ENCODE results near the gene TRMT61A.

Gene TRMT61A

GRCh38 chr14:103555559-103556337, 26.8 kb downstream of the TRMT61A start:
- intact Hi-C loops (cut with DNase I): no loop called here

GRCh38 chr14:103556946-103557758, 28.2 kb downstream of the TRMT61A start:
- peak in 1 of 10 donors; percentile 37 for DNase-seq
- intact Hi-C loops (cut with DNase I): no loop called here

More at GRCh38 chr14:103555559-103556337, 26.8 kb downstream of the TRMT61A start:
- DNase-seq: peak in 3 of 10 donors; percentile 60 to 70 (median 67)

GRCh38 chr14:103558071-103558882, 29.3 kb downstream of the TRMT61A start:
- intact Hi-C loops (cut with DNase I): no loop called here
- peak in 2 of 10 donors; percentile 38 to 59 for DNase-seq

GRCh38 chr14:103559766-103560165, 30.8 kb downstream of the TRMT61A start:
- intact Hi-C loops (cut with DNase I): no loop called here
- no peak for DNase-seq

GRCh38 chr14:103560691-103561090, 31.7 kb downstream of the TRMT61A start:
- no peak for DNase-seq
- intact Hi-C loops (cut with DNase I): no loop called here

- intact Hi-C loops (cut with DNase I): no loop called here
- DNase-seq: peak in 1 of 10 donors; percentile 52
Observed at GRCh38 chr14:103561381-103562178, 32.6 kb downstream of the TRMT61A start.

GRCh38 chr14:103562179-103562428, 33.1 kb downstream of the TRMT61A start:
- intact Hi-C loops (cut with DNase I): no loop called here
- DNase-seq: peak in 1 of 10 donors; percentile 80

- intact Hi-C loops (cut with DNase I): no loop called here
- peak; percentile 73 to 98 (median 84) for DNase-seq
Observed at GRCh38 chr14:103562429-103563225, 33.6 kb downstream of the TRMT61A start, which contains the start of the genes BAG5 and COA8. TSS of gene BAG5 (minus strand) at chr14:103562657. CDS start at chr14:103561164, 1,493 bp downstream. TSS of gene COA8 (plus strand) at chr14:103562960. CDS start at chr14:103563002, 42 bp downstream.

- no peak for DNase-seq
- intact Hi-C loops (cut with DNase I): no loop called here
Observed at GRCh38 chr14:103563226-103563620, 34.2 kb downstream of the TRMT61A start.

- intact Hi-C loops (cut with DNase I): no loop called here
- DNase-seq: no peak
Observed at GRCh38 chr14:103563844-103564505, 35.0 kb downstream of the TRMT61A start.

GRCh38 chr14:103568952-103569351, 40.0 kb downstream of the TRMT61A start:
- peak in 2 of 10 donors; percentile 18 to 74 for DNase-seq

GRCh38 chr14:103569408-103569807, 40.4 kb downstream of the TRMT61A start:
- peak in 2 of 10 donors; percentile 24 to 80 for DNase-seq
- intact Hi-C loops (cut with DNase I): no loop called here

More at GRCh38 chr14:103568952-103569351, 40.0 kb downstream of the TRMT61A start:
- intact Hi-C loops (cut with DNase I): no loop called here

- DNase-seq: peak in 2 of 10 donors; percentile 5 to 18
- intact Hi-C loops (cut with DNase I): loop anchor here (5.0 to 10.0 kb wide), 3 partner anchors 53 to 338 kb away; partner anchors contain the start of genes KLC1, XRCC3 and ZFYVE21
Observed at GRCh38 chr14:103574104-103574503, 45.1 kb downstream of the TRMT61A start.

GRCh38 chr14:103574707-103575285, 45.8 kb downstream of the TRMT61A start:
- DNase-seq: peak in 2 of 10 donors; percentile 23 to 28
- intact Hi-C loops (cut with DNase I): loop anchor here (5.0 to 10.0 kb wide), 3 partner anchors 53 to 338 kb away; partner anchors contain the start of genes KLC1, XRCC3 and ZFYVE21

GRCh38 chr14:103576371-103577024, 47.5 kb downstream of the TRMT61A start:
- intact Hi-C loops (cut with DNase I): loop anchor here (10.0 kb wide), 1 partner anchor 138 kb away; the partner anchor contains the start of genes XRCC3 and ZFYVE21
- peak; percentile 47 to 97 (median 76) for DNase-seq

GRCh38 chr14:103578401-103579075, 49.5 kb downstream of the TRMT61A start:
- intact Hi-C loops (cut with DNase I): loop anchor here (10.0 kb wide), 1 partner anchor 136 kb away; the partner anchor contains the start of genes XRCC3 and ZFYVE21
- DNase-seq: peak in 2 of 10 donors; percentile 57 to 77
